ENCODE results near the gene VIPR1.

VIPR1 gene

GRCh38 chr3:42499478-42499871 is 3.0 kb upstream of the VIPR1 start:
- DNase-seq (ENCODE audit: extremely low read depth, low read depth): no peak
- H3K4me3 ChIP-seq (replicated peaks; ENCODE audit: low read depth, low read length): no peak overlapping the region
- TF ChIP-seq CTCF (IDR thresholded peaks at IDR 0.05; ENCODE audit: low read depth, low read length, missing control alignments): no peak

GRCh38 chr3:42500091-42500490 is 2.4 kb upstream of the VIPR1 start:
- no peak for TF ChIP-seq CTCF (IDR thresholded peaks at IDR 0.05; ENCODE audit: low read depth, low read length, missing control alignments)
- no peak for DNase-seq (ENCODE audit: extremely low read depth, low read depth)
- H3K4me3 ChIP-seq (replicated peaks; ENCODE audit: low read depth, low read length): no peak overlapping the region

- no peak overlapping the region for H3K4me3 ChIP-seq (replicated peaks; ENCODE audit: low read depth, low read length)
- TF ChIP-seq CTCF (IDR thresholded peaks at IDR 0.05; ENCODE audit: low read depth, low read length, missing control alignments): no peak
- no peak for DNase-seq (ENCODE audit: extremely low read depth, low read depth)
Observed at GRCh38 chr3:42500909-42501308, 1.5 kb upstream of the VIPR1 start.

GRCh38 chr3:42501321-42501680 is 1.1 kb upstream of the VIPR1 start:
- TF ChIP-seq CTCF (IDR thresholded peaks at IDR 0.05; ENCODE audit: low read depth, low read length, missing control alignments): no peak
- no peak overlapping the region for H3K4me3 ChIP-seq (replicated peaks; ENCODE audit: low read depth, low read length)
- no peak for DNase-seq (ENCODE audit: extremely low read depth, low read depth)

- DNase-seq (ENCODE audit: extremely low read depth, low read depth): no peak
- TF ChIP-seq CTCF (IDR thresholded peaks at IDR 0.05; ENCODE audit: low read depth, low read length, missing control alignments): peak; percentile 54
- H3K4me3 ChIP-seq (replicated peaks; ENCODE audit: low read depth, low read length): peak overlapping the region; percentile 11; the same call in 1 of the 2 replicates
Observed at GRCh38 chr3:42501681-42502428, 588 bp upstream of the VIPR1 start.

- no peak for DNase-seq (ENCODE audit: extremely low read depth, low read depth)
- TF ChIP-seq CTCF (IDR thresholded peaks at IDR 0.05; ENCODE audit: low read depth, low read length, missing control alignments): no peak
- no peak overlapping the region for H3K4me3 ChIP-seq (replicated peaks; ENCODE audit: low read depth, low read length)
Observed at GRCh38 chr3:42503251-42503924, 945 bp downstream of the VIPR1 start.

Data from HFF-Myc (cell line).